CD4-positive, alpha-beta T cell treated with Interferon gamma for 1 hour (primary cell): ENCODE results near the gene FAM184B.
A peak's percentile ranks its signal among the peaks of the same experiment; 100 is the strongest.

Experiments used
- DNase-seq: peaks from one replicate; pipeline ENCODE4 v3.0.0-alpha.2; 2020

The FAM184B gene

GRCh38 chr4:17781300-17782287 is at the start of gene FAM184B:
TSS of gene FAM184B (minus strand) at chr4:17781621. CDS start at chr4:17781299, 322 bp downstream.
- no peak for DNase-seq

GRCh38 chr4:17823871-17824669 is 42.6 kb upstream of the FAM184B start:
- DNase-seq: no peak

- DNase-seq: no peak
Observed at GRCh38 chr4:17817027-17817426, 35.6 kb upstream of the FAM184B start.

- DNase-seq: no peak
Observed at GRCh38 chr4:17816142-17816541, 34.7 kb upstream of the FAM184B start.

- peak; percentile 41 for DNase-seq
Observed at GRCh38 chr4:17814140-17814539, 32.7 kb upstream of the FAM184B start.

GRCh38 chr4:17812801-17813200 is 31.4 kb upstream of the FAM184B start:
- DNase-seq: no peak

GRCh38 chr4:17812125-17812524 is 30.7 kb upstream of the FAM184B start:
- DNase-seq: no peak

- no peak for DNase-seq
Observed at GRCh38 chr4:17811078-17811603, 29.7 kb upstream of the FAM184B start.

- peak; percentile 99 for DNase-seq
Observed at GRCh38 chr4:17810260-17811077, 29.0 kb upstream of the FAM184B start, which contains the start of the genes DCAF16 and NCAPG. TSS of gene DCAF16 (minus strand) at chr4:17810757. CDS start at chr4:17804141, 6,616 bp downstream. TSS of gene NCAPG (plus strand) at chr4:17810979. CDS start at chr4:17811078, 99 bp downstream.

- DNase-seq: no peak
Observed at GRCh38 chr4:17809667-17810066, 28.2 kb upstream of the FAM184B start.

GRCh38 chr4:17807446-17807845 is 26.0 kb upstream of the FAM184B start:
- DNase-seq: no peak

GRCh38 chr4:17805580-17806155 is 24.2 kb upstream of the FAM184B start:
- no peak for DNase-seq

GRCh38 chr4:17797808-17798207 is 16.4 kb upstream of the FAM184B start:
- no peak for DNase-seq

- no peak for DNase-seq
Observed at GRCh38 chr4:17794730-17795129, 13.3 kb upstream of the FAM184B start.

- DNase-seq: no peak
Observed at GRCh38 chr4:17788956-17789355, 7.5 kb upstream of the FAM184B start.

- no peak for DNase-seq
Observed at GRCh38 chr4:17787315-17787714, 5.9 kb upstream of the FAM184B start.

GRCh38 chr4:17786567-17786966 is 5.1 kb upstream of the FAM184B start:
- DNase-seq: no peak

GRCh38 chr4:17785858-17786257 is 4.4 kb upstream of the FAM184B start:
- no peak for DNase-seq

- no peak for DNase-seq
Observed at GRCh38 chr4:17780501-17781299, 721 bp downstream of the FAM184B start.

GRCh38 chr4:17778431-17778830 is 3.0 kb downstream of the FAM184B start:
- no peak for DNase-seq

- DNase-seq: no peak
Observed at GRCh38 chr4:17773135-17773698, 8.2 kb downstream of the FAM184B start.
